ENCODE data around the gene UQCR11.

The UQCR11 gene

GRCh38 chr19:1599460-1599846 is 5.8 kb downstream of the UQCR11 start:
- Mint-ChIP-seq H3K27ac (no peak overlapping the region), H3K36me3 (ENCODE audit: low read depth) (peaks cover 73% of the 10 kb centered on the region)
- intact Hi-C loops (cut with micrococcal nuclease), result no loop called here

DNA sequence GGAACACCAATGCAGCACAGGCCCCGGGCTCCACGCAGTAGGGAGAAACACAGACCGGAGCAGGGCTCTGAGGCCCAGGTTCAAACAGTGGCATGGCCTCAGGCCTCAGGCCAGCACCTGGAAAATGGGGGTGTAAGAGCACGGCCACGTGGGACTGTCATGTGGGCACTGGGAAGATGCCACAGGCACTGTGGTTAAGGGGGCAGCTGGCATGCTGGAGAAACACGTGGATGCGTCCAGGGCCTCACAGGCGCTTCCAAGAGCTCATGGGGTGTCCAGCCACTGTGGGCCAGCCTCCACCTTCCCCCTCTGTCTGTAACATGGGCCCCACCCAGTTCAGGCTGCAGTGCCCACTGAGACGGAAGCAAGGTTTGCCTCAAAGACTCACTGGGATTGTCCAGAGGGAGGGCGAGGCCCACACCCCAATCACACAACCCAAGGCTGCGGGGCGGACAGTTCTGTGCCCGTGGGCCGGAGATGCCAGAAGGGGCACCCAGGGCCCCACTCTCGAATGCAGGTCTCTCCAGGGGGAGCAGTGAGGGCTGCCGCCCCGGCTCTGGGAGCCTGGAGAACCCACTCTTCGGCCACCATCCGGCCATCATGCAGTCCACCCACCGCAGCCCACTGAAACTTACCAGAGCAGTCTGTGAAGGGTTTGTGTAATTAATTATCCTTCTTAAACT is 6.3 kb downstream of the UQCR11 start:
- Mint-ChIP-seq H3K4me1 (ENCODE audit: low read depth) (peaks cover 31% of the 10 kb centered on the region), H3K4me3 (no peak overlapping the region), H3K27ac (no peak overlapping the region), H3K9me3 (no peaks in the 10 kb centered on the region), H3K27me3 (no peaks in the 10 kb centered on the region), H3K36me3 (ENCODE audit: low read depth) (peaks cover 77% of the 10 kb centered on the region)
- intact Hi-C loops (cut with micrococcal nuclease), result no loop called here

More at GRCh38 chr19:1599460-1599846, 5.8 kb downstream of the UQCR11 start:
- Mint-ChIP-seq H3K4me3 (no peak overlapping the region), H3K4me1 (ENCODE audit: low read depth) (peaks cover 37% of the 10 kb centered on the region), H3K9me3 (no peaks in the 10 kb centered on the region), H3K27me3 (no peaks in the 10 kb centered on the region)

DNA sequence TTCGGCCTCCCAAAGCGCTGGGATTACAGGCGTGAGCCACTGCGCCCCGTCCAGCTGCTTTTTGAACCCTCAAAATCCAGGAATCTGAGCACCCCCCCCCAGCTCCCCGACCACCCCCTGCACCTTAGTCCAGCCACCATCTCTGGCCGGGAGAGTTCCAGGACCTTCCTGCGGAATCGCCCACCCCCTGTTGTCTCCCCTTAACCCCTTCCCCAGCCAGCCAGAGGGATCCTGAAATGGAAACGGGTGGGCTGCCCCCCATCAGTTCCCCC is 11.8 kb downstream of the UQCR11 start:
- peak overlapping the region; percentile 91 for H3K4me3 Mint-ChIP-seq
- intact Hi-C loops (cut with micrococcal nuclease), result no loop called here
- peak overlapping the region; percentile 95 for H3K27ac Mint-ChIP-seq
- no peaks in the 10 kb centered on the region for H3K9me3 Mint-ChIP-seq
- H3K36me3 Mint-ChIP-seq (ENCODE audit: low read depth), result peaks cover 46% of the 10 kb centered on the region
- peaks cover 30% of the 10 kb centered on the region for H3K4me1 Mint-ChIP-seq (ENCODE audit: low read depth)
- no peaks in the 10 kb centered on the region for H3K27me3 Mint-ChIP-seq

DNA sequence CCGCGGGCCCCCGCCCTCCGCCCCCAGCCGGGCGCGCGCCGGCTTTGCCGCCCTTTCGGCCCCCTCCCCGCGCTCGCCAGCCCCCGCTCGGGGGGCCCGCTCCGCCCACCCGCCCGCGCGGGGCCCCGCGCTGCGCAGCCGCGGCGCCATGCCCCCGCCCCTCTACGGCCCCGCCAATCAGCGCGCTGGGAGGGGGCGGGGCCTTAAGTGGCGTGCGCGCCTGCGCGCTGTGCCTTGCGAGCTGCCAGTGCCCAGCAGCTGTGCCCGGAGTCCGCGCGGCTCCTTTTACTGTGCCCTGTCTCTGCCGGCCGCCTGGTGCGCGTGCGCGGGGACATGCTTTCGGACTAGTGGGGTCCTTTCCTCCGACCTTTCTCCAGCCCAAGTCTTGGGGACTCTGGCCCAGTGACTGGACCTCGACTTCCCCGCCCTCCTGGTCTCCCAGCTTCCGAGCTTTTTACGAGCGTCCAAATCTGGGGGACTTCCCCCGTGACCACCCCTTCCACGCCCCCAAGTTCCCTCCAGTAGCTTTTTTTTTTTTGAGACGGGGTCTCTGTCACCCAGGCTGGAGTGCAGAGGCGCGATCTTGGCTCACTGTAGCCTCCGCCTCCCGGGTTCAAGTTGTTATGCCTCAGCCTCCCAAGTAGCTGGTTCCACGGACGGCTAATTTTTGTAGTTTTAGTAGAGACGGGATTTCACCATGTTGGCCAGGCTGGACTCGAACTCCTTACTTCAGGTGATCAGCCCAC is 12.3 kb downstream of the UQCR11 start, which contains the start of gene MBD3:
MBD3 (minus strand) TSS at position 111 of the 746 bp plus-strand sequence. CDS start 234 bp downstream, outside the sequence.
- Mint-ChIP-seq H3K27me3 (no peaks in the 10 kb centered on the region), H3K4me1 (ENCODE audit: low read depth) (peaks cover 31% of the 10 kb centered on the region), H3K9me3 (no peaks in the 10 kb centered on the region), H3K4me3 (peak within 1 kb of the TSS; percentile 91), H3K27ac (peak within 1 kb of the TSS; percentile 95), H3K36me3 (ENCODE audit: low read depth) (peaks cover 41% of the 10 kb centered on the region)
- intact Hi-C loops (cut with micrococcal nuclease), result loop anchor here (1.0 kb wide), 1 partner anchor 12 kb away; the partner anchor contains the start of gene UQCR11

- no peaks in the 10 kb centered on the region for H3K9me3 Mint-ChIP-seq
- H3K4me3 Mint-ChIP-seq, result peak overlapping the region; percentile 82
- peaks cover 35% of the 10 kb centered on the region for H3K4me1 Mint-ChIP-seq (ENCODE audit: low read depth)
- H3K36me3 Mint-ChIP-seq (ENCODE audit: low read depth), result peaks cover 34% of the 10 kb centered on the region
- no peaks in the 10 kb centered on the region for H3K27me3 Mint-ChIP-seq
- H3K27ac Mint-ChIP-seq, result peak overlapping the region; percentile 95
- intact Hi-C loops (cut with micrococcal nuclease), result loop anchor here (1.0 kb wide), 1 partner anchor 13 kb away; the partner anchor contains the start of gene UQCR11
Measured at GRCh38 chr19:1592024-1592754, 13.1 kb downstream of the UQCR11 start.

DNA sequence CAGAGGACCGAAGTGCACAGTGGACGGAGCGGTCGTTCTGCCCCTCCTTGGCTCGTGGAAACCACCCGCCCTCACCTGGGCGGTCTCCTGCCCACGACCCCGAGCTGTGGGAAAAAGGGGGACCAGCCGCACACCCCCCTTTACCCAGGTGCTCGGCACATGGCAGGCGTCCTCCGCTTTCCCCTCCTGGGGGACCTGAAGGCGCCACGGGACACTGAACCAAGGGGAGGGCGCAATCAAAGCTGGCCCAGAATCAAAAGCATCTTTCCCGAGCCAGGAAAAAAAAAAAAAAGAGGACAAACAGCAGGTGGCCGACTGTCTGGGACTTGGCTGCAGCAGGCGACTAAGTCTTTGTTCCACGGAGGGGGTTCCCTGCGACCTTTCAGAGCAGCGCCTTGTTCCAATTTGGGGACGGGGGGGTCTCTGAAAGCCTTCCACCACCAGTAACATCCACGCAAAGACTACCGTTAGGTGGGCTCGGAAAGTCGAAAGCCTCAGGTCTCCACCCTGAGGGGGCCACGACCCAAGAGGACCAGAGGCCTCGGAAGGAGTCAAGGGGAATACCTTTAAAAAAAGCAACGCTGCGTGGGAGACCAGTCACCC is 13.7 kb downstream of the UQCR11 start:
- no peaks in the 10 kb centered on the region for H3K27me3 Mint-ChIP-seq
- peak overlapping the region; percentile 95 for H3K27ac Mint-ChIP-seq
- H3K36me3 Mint-ChIP-seq (ENCODE audit: low read depth), result peaks cover 27% of the 10 kb centered on the region
- H3K4me3 Mint-ChIP-seq, result peak overlapping the region; percentile 82
- H3K4me1 Mint-ChIP-seq (ENCODE audit: low read depth), result peaks cover 35% of the 10 kb centered on the region
- intact Hi-C loops (cut with micrococcal nuclease), result loop anchor here (1.0 kb wide), 1 partner anchor 14 kb away; the partner anchor contains the start of gene UQCR11
- no peaks in the 10 kb centered on the region for H3K9me3 Mint-ChIP-seq

DNA sequence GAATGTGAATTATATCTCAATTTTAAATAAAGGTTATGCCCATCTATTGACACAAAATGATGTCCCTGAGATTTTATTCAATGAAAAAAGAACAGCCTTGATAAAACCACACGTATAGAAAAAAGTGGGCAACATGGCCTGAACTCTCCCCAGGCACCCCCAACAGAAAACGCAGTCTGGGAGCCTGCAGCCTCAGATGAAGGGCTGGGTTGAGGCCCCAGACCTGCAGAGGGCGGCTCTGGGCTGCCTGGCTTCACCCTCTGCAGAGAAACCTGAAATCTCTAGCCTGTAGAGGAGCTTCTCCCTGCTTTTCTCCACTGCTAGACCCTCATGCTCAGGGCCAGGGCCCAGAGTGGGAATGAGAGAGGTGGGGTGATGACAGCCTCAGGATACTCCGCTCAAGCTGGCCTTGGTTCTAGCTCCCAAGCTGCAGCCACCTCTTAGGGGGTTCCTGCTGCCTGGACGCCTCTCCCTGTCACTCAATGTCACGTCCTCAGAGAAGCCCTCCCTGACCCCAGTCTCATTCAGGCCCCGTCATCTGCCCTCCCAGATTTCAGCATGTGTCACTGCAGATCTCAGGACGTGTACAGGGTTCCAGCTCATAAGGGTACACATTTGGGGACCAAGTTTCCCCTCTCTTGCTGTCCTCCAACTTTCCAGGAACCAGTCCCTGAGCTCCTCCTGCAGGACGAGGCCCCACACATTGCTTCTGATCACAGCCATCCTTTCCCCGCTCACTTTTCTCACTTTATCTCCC is 14.4 kb downstream of the UQCR11 start:
- Mint-ChIP-seq H3K4me3 (peak overlapping the region; percentile 82), H3K9me3 (no peaks in the 10 kb centered on the region), H3K27ac (peak overlapping the region; percentile 95), H3K27me3 (no peaks in the 10 kb centered on the region), H3K4me1 (ENCODE audit: low read depth) (peaks cover 35% of the 10 kb centered on the region), H3K36me3 (ENCODE audit: low read depth) (peaks cover 26% of the 10 kb centered on the region)
- intact Hi-C loops (cut with micrococcal nuclease), result no loop called here

DNA sequence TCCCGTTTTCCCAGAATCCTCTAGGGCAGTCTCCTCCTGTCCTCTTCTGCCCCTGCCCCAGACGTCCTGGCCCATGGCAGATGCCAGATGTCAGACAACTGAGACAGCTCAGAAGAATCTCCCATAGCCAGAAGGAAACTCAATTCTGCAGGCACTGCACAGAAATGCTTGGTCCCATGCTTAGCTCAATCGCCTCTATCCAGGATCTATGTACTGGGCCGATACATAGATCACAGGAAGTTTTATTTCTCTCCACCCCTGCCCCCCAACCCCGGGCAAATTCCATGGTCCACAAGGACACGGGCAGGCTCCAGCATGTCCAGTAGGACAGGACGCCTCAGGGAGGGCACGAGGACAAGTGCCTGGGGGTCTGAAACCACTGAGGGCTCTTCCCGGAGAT is 17.4 kb downstream of the UQCR11 start:
- intact Hi-C loops (cut with micrococcal nuclease), result no loop called here
- Mint-ChIP-seq H3K4me3 (no peak overlapping the region), H3K27ac (peak overlapping the region; percentile 17), H3K27me3 (no peaks in the 10 kb centered on the region), H3K4me1 (ENCODE audit: low read depth) (peaks cover 29% of the 10 kb centered on the region), H3K36me3 (ENCODE audit: low read depth) (peaks cover 37% of the 10 kb centered on the region), H3K9me3 (no peaks in the 10 kb centered on the region)

- intact Hi-C loops (cut with micrococcal nuclease), result no loop called here
- Mint-ChIP-seq H3K9me3 (no peaks in the 10 kb centered on the region), H3K27me3 (no peaks in the 10 kb centered on the region), H3K4me1 (ENCODE audit: low read depth) (peaks cover 14% of the 10 kb centered on the region), H3K4me3 (no peak overlapping the region), H3K36me3 (ENCODE audit: low read depth) (peaks cover 62% of the 10 kb centered on the region), H3K27ac (no peak overlapping the region)
Measured at GRCh38 chr19:1585243-1585580, 20.1 kb downstream of the UQCR11 start.

- Mint-ChIP-seq H3K27me3 (no peaks in the 10 kb centered on the region), H3K9me3 (no peaks in the 10 kb centered on the region), H3K36me3 (ENCODE audit: low read depth) (peaks cover 67% of the 10 kb centered on the region), H3K4me1 (ENCODE audit: low read depth) (peaks cover 8% of the 10 kb centered on the region), H3K27ac (no peak overlapping the region), H3K4me3 (no peak overlapping the region)
- intact Hi-C loops (cut with micrococcal nuclease), result no loop called here
Measured at GRCh38 chr19:1584500-1585242, 20.6 kb downstream of the UQCR11 start.

DNA sequence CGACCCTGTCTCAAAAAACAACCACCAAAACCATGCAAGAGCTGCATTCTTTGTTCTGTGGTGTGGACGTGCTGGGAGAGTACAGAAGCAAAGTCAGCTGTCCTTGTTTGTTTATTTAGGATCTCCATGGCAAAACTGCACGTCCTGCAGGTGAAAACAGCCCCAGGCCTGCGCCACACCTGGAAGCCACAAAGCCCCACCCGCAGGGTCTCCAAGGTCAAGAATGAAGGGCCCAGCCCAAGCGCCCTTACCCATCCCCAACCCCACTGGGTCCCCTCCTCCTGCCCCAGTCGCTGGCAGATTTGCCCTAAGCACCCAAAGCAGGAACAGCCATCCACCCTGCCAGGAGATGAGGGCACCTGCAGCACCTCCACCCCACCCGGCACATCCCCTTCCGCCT is 23.1 kb downstream of the UQCR11 start:
- Mint-ChIP-seq H3K4me1 (ENCODE audit: low read depth) (no peaks in the 10 kb centered on the region), H3K27ac (no peak overlapping the region), H3K36me3 (ENCODE audit: low read depth) (peaks cover 92% of the 10 kb centered on the region), H3K27me3 (no peaks in the 10 kb centered on the region), H3K4me3 (no peak overlapping the region), H3K9me3 (no peaks in the 10 kb centered on the region)
- intact Hi-C loops (cut with micrococcal nuclease), result no loop called here

DNA sequence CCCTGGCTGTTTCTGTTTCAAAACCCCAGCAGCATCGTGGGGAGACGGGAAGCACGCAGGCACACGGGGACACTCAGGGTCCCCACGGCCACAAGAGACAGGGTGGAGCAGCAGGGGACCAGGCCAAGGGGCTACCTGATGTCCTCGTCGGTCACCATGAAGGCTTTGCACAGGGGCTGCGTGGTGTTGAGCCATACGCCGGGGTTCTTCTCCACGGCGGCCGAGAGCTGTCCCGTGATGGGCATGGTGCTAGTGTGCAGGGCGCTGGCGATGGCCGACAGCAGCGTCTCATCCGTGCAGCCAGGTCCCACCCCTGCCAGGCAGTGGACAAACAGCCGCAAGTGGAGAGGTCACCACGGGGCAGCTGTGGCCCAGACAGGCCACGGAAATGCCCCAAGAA is 24.3 kb downstream of the UQCR11 start:
- no peaks in the 10 kb centered on the region for H3K27me3 Mint-ChIP-seq
- peaks cover 100% of the 10 kb centered on the region for H3K36me3 Mint-ChIP-seq (ENCODE audit: low read depth)
- H3K27ac Mint-ChIP-seq, result no peak overlapping the region
- intact Hi-C loops (cut with micrococcal nuclease), result no loop called here
- H3K4me3 Mint-ChIP-seq, result no peak overlapping the region
- H3K4me1 Mint-ChIP-seq (ENCODE audit: low read depth), result no peaks in the 10 kb centered on the region
- H3K9me3 Mint-ChIP-seq, result no peaks in the 10 kb centered on the region

DNA sequence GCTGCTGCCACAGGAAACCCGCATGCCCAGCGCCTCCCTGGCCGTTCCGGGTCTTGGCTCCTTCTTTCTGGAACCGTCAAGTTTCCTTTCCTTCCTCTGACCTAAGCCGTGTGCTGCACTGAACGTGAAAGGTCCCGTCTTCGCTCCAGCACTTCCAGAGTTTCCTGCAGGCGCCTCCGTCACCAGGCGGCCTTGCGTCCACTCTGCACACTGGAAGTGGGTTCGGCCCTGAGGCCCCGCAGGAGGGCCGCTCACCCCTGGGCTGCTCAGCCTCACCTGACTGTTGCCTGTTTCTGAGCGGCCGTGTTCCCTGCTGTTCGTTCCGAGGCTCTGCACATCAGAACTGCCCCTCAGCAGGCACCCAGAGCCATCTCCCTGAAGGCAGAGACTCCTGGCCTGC is 24.9 kb downstream of the UQCR11 start:
- Mint-ChIP-seq H3K4me1 (ENCODE audit: low read depth) (no peaks in the 10 kb centered on the region), H3K4me3 (no peak overlapping the region), H3K27ac (no peak overlapping the region), H3K27me3 (no peaks in the 10 kb centered on the region), H3K36me3 (ENCODE audit: low read depth) (peaks cover 96% of the 10 kb centered on the region), H3K9me3 (no peaks in the 10 kb centered on the region)
- intact Hi-C loops (cut with micrococcal nuclease), result no loop called here
